CD4-positive, alpha-beta T cell treated with Interleukin-12 subunit alpha and Interleukin-12 subunit beta, for 1 hour (primary cell): ENCODE results near the gene UCP1.
"Not testable (repeated sequence)": the region's sequence is repeated elsewhere in the genome, so short reads cannot be mapped to it uniquely, and the experiment has no call there.

Experiments used
- DNase-seq: peaks from one replicate; pipeline ENCODE4 v3.0.0-alpha.2; 2020

Gene UCP1

GRCh38 chr4:140529434-140529833 lies 39.3 kb downstream of the UCP1 start:
- DNase-seq, result no peak

- peak; percentile 98 for DNase-seq
Observed at GRCh38 chr4:140523857-140524742, 44.7 kb downstream of the UCP1 start, which contains the start of gene ELMOD2. TSS of gene ELMOD2 (plus strand) at chr4:140524168. CDS start at chr4:140525429, 1,261 bp downstream.

- DNase-seq, result no peak
Observed at GRCh38 chr4:140523370-140523856, 45.3 kb downstream of the UCP1 start.

GRCh38 chr4:140515423-140515822 lies 53.3 kb downstream of the UCP1 start:
- no peak for DNase-seq

GRCh38 chr4:140513765-140514164 lies 55.0 kb downstream of the UCP1 start:
- not testable (repeated sequence) for DNase-seq
